Stimulated activated CD8-positive, alpha-beta memory T cell treated with anti-CD3 and anti-CD28 coated beads, Interleukin-15, amount 100 ng/mL, for 1 hour (primary cell): ENCODE data around the gene CMYA5.
"Not testable (repeated sequence)": the region's sequence is repeated elsewhere in the genome, so short reads cannot be mapped to it uniquely, and the experiment has no call there.

Experiments used
- DNase-seq: peaks from one replicate; pipeline ENCODE4 v3.0.0-alpha.2; 2020; ENCODE audit warnings: low read depth

The CMYA5 gene

DNA sequence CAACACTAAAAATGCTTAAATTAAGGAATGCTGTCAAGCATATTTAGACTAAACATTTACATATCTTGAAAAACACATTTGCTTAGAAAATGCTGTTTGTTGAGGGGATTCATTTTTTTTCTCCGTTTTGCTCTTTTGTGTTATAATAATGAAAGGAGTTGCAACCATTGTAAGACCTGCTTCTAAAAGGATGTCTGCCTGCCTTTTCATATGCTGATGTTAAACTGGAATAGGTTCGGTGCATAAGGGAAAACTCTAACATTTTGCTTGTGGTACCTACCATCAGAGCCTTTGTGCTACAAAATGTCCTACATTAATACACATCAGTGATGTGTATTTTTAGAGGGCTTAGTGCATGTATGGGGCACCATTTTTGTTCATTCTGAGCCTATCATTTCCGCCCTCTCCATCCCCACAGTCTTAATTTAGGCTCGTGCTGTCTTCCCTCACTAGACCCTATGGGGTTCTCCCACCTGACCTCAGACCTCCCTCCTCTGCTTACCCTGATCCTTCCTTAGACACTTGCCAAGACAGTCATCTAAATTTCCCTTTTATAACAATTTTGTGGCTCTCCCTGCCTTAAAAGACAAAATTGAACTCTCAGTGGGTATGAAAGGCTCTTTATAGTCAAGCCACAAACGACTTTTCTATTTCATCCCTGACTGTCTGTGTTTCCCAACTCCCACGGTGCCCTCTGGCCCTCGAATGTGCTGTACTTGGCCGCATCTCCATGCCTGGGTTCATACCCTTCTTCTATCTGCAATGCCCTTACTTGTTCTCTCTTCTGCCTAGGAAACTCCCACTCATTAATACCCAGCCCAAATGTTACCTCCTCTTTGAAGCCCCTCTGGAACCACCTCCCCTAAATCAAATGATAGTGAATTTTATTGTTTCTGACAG is 61.2 kb downstream of the CMYA5 start:
- no peak for DNase-seq

DNA sequence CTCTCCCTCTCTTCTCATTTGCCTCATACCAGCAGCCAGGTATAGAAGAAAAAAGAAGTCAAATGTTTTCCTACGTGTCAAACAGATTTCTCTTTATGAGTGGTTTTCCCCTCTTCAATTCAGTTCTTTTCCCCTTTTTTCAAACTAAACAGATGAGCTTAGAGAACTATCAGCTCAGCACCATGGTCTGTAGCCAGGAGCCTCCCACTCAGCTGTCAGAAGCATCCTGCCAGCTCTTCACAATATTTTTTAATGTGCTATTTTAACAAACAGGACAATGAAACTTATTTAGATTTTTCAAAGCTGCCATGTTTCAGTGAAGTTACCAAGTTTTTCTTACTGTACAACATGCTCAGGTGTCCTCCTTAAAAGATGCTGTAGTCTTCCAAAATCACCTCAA is 63.5 kb downstream of the CMYA5 start:
- no peak for DNase-seq

DNA sequence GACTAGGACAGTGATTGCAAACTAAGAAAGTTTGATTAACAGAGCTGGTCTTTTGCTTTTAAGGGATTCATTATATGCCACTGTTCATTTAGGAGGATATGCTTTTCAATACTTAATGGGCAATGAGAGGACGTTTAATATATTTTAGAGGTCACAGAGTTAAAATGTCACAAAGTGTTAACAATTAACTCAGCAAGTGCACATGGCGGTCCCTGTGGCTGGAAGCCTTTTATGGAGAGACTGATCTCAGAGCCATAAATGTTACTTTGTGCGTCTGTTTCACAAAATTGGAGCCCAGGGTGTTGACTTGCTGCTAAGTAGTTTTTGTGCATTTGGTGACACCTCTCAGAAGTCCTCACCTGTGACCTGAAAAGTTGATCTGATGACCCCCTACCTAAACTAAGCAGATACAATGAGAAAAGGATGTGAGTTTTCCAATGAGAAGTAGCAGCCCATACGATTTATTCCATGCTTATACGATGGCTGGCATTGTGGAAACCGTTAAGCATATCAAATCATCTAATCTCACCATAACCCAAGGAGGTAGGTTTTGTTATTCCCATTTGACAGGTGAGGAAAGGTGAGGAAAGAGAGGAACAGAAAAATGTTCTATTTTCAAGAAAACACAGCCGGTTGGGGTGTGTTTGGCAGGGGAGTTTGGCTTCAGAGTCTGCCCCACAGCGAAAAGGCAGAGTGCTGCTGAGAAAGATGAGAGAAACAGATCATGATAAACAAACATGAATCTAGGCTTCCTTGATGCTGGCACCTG is 64.4 kb downstream of the CMYA5 start:
- no peak for DNase-seq

DNA sequence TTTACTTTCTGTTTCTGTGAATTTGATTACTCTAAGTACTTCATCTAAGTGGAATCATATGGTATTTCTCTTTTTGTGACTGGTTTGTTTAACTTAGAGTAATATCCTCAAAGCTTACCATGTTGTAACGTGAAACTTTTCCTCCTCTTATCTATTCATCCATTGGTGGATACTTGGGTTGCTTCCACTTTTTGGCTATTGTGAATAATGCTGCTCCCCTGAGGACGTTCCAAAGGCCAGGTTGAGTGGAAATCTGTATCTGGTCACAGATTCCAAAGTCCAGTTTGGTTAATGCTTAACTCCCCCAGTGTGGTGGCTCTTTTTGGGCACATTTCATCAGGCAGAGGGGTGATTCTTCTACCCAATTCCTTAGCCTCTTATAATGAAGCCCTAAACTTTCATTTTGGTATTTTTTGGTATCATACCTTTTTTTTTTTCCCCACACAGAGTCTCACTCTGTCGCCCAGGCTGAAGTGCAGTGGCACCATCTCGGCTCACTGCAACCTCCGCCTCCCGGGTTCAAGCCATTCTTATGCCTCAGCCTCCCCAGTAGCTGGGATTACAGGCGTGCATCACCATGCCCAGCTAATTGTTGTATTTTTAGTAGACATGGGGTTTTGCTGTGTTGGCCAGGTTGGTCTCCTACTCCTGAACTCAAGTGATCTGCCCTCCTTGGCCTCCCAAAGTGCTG is 65.4 kb downstream of the CMYA5 start:
- no peak for DNase-seq

DNA sequence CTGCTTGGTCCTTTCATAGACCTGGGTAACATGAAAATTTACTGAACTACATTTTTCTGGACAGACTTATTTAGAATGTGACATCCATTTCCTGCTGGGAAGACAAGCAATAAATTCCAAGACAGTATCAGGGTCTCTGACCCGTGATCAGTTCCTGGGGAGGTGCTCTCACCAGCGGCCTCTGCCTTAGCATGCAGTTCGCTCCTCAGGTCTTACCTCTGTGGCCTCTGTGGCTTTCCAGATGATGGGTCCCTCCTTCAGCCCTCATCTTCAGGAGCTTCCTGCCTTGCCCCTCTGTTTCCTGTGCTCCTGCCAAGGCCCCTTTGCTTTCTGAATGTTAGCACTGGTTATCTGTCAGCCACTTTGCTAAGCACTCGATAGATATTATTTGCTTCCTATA is 66.4 kb downstream of the CMYA5 start:
- DNase-seq: no peak

DNA sequence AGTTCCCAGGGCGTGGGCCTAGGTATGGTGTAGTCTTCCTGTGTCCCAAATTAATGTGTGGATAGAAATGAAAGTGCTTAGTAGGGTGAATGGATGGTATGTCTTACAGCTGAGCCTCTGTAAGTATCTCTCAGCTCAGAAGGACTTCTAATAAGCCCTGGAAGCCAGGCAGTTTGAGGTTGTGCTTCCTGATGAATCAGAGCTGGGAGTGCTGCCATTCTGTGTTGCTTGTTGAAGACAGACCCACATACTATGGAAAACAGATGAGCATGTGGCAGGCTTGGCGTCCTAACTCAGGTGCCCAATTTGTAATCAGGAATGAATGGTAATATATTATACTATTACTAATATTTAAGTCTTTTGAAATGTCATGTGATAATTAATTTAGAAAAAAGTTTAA is 69.8 kb downstream of the CMYA5 start:
- DNase-seq: no peak

- DNase-seq: no peak
Measured at GRCh38 chr5:79759848-79760247, 70.2 kb downstream of the CMYA5 start.

DNA sequence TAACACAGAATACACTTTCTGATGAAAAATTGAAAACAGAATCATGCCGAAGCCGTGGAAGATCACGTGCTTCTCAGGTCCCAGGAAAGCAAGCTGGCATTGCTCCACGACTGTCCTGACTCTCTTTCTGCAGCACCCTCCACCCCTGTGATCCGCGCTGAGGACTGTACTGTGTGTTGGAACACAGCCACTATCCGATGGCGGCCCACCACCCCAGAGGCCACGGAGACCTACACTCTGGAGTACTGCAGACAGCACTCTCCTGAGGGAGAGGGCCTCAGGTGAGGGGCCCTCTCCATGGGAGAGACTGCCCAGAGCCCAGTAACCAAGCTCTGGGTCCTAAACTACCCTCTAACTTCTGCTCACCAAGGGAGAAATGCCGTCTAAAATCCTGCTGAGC is 73.3 kb downstream of the CMYA5 start:
- no peak for DNase-seq

GRCh38 chr5:79764147-79764546 is 74.5 kb downstream of the CMYA5 start:
- not testable (repeated sequence) for DNase-seq

DNA sequence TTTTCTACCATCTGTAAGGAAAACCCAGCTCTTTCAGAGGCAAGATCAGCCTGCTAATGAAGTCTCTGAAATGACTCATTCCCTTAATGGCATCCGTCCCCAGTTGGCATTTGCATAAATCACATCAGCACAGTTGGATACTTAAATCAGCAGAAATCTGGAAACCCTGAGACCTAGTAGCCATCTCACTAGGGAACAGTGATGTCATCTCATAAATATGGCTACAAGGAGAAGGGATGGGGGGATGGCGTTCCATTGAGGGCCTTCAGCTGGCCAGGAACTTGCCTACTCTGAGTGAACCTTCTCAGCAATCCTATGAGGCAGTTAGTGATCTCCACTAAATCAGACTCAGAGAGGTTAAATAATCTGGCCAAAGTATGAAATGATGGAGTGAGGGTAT is 81.8 kb downstream of the CMYA5 start:
- DNase-seq: no peak

- no peak for DNase-seq
Measured at GRCh38 chr5:79772651-79773050, 83.0 kb downstream of the CMYA5 start.

GRCh38 chr5:79773612-79774011 is 84.0 kb downstream of the CMYA5 start:
- no peak for DNase-seq

DNA sequence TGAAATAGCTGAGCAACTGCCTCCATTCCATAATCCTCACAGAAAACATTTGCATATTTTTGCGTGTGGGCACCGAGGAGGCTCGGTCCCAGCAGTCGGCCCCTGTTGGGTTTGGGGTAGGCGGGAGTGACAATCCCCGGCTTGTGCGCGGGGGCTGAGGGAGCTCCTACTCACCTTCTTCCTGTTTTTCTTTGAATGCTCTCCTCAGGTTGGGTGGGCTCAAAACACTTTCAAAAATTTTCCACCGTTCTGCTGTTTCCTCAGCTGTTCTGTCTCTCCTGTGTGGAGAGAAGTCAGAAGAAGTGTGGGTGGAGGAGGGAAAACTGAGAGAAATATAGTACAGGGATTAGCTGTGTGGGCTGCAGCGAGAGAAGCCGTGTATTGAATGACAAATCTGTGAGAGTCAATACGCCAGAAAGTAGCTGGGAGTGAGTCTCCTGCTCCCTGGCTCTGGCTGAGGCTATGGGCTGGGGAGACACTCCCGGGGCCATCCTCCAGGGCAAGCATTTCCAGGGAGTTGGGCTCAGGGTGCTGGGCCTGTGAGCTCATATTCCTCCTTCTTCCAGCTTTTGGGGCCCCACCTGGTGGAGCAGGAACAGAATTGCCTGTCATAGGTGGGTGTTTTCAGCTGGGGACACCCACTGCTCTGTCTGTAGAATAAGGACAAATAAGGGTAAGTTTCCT is 84.7 kb downstream of the CMYA5 start:
- DNase-seq: no peak

DNA sequence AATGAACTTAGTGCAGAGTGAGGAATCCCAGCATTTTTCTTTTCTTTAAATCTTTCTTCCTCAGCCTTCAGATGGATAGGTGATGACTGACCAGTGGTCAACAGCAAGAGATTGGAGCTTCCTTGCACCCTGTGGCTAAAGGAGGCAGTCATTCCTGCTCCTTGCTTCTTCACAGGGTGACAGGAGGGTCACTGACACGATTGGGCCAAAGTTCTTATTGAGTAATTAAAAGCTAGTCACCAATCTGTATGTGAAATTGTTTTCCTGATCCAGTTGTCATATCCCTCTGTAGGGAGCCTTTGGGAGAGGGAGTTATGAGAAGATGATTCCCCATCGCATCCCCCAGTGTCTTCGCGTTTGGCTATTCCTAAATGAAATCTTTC is 85.2 kb downstream of the CMYA5 start:
- no peak for DNase-seq

DNA sequence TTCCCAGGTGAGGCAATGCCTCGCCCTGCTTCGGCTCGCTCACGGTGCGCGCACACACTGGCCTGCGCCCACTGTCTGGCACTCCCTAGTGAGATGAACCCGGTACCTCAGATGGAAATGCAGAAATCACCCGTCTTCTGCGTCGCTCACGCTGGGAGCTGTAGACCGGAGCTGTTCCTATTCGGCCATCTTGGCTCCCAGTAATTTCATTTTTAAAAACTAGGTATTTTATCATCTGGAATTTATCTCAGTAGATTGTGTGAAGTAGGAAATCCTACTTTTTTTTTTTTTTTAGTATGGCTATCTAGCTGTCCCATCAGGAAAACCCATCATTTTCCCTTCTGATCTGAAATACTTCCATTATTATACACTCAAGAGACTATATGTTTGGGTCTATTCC is 95.1 kb downstream of the CMYA5 start:
- not testable (repeated sequence) for DNase-seq

- DNase-seq: no peak
Measured at GRCh38 chr5:79785983-79786382, 96.3 kb downstream of the CMYA5 start.

DNA sequence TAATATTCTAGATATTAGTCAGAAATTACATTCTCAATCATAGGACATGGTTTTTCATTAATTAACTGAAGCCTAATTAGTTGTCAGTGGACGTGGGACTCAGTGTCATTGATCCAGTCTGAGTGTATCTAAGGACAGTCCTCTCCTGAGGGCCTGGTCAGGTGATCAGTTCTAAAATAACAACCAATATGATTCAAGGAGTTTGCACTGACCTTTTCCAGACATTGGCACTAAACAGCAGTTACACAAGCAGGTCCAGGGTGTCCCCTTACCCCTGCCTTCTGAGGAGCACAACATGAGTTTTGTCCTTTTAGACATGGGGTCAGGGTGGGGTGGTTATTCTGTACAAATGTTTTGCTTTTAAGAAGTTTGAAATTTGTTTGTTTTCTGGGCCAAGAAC is 97.8 kb downstream of the CMYA5 start:
- no peak for DNase-seq

GRCh38 chr5:79791843-79792242 is 102.2 kb downstream of the CMYA5 start:
- DNase-seq: no peak

GRCh38 chr5:79792463-79792862 is 102.8 kb downstream of the CMYA5 start:
- DNase-seq: no peak

DNA sequence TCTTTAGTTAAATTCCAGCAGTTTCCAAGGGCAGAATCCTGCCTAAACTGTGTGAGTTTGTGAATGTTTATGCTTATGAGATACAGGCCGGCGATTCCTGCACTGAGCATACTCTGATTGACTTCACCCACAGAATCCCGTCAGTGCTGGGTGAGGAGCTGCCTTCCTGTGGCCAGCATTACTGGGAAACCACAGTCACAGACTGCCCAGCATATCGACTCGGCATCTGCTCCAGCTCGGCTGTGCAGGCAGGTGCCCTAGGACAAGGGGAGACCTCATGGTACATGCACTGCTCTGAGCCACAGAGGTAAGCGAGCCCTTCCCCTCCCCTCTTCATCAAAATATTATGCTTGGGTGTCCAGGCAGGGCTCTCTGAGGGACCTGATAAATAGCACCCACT is 103.7 kb downstream of the CMYA5 start:
- DNase-seq: no peak

- DNase-seq: no peak
Measured at GRCh38 chr5:79793722-79794121, 104.1 kb downstream of the CMYA5 start.

DNA sequence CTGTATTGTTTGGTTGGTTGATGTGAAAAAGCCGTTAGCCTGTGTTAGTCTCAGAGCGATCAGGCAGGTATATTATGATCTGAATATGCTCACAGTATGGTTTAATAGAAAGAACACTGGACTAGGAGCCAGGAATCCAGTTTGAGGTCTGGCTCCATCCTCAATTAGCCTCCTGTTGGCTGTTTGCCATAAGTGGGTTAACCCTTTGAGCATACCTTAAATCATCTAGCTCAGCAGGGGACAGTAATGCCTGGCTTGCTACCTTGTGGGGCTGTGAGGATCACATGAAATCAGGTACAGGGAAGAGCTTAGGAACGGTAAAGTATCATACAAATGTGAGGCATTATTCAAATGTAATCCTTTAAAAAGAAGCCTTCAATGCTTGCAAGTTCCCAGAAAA is 104.7 kb downstream of the CMYA5 start:
- no peak for DNase-seq
